NOMO-1 treated with dmso at 0.1 percent for 144 hours (cell line): Measurements from ENCODE around the gene ARHGAP8.
"Not testable (repeated sequence)": the region's sequence is repeated elsewhere in the genome, so short reads cannot be mapped to it uniquely, and the experiment has no call there.

Experiments
- DNase-seq: peaks from one replicate; lab custom pipeline; 2025; ENCODE audit not compliant: unreplicated experiment; lab: John Stamatoyannopoulos, UW

The ARHGAP8 gene

GRCh38 chr22:44765571-44766285 is 13.4 kb downstream of the ARHGAP8 start:
- no peak for DNase-seq

- DNase-seq, result no peak
These were observed 20.7 kb downstream of the ARHGAP8 start for GRCh38 chr22:44773082-44773481.

- no peak for DNase-seq
These were observed 23.5 kb downstream of the ARHGAP8 start for GRCh38 chr22:44775862-44776261.

GRCh38 chr22:44776605-44777363 is 24.4 kb downstream of the ARHGAP8 start:
- DNase-seq, result no peak

- DNase-seq, result no peak
These were observed 25.0 kb downstream of the ARHGAP8 start for GRCh38 chr22:44777364-44777755.

- DNase-seq, result no peak
These were observed 28.6 kb downstream of the ARHGAP8 start for GRCh38 chr22:44780876-44781449.

- no peak for DNase-seq
These were observed 30.1 kb downstream of the ARHGAP8 start for GRCh38 chr22:44782363-44782963.

GRCh38 chr22:44783091-44783490 is 30.7 kb downstream of the ARHGAP8 start:
- DNase-seq, result no peak

GRCh38 chr22:44783581-44783980 is 31.2 kb downstream of the ARHGAP8 start:
- no peak for DNase-seq

- DNase-seq, result no peak
These were observed 33.8 kb downstream of the ARHGAP8 start for GRCh38 chr22:44786136-44786535.

- DNase-seq, result no peak
These were observed 34.2 kb downstream of the ARHGAP8 start for GRCh38 chr22:44786610-44787009.

GRCh38 chr22:44787832-44788231 is 35.5 kb downstream of the ARHGAP8 start:
- DNase-seq, result no peak

GRCh38 chr22:44793106-44793505 is 40.7 kb downstream of the ARHGAP8 start:
- no peak for DNase-seq

GRCh38 chr22:44793506-44794172 is 41.3 kb downstream of the ARHGAP8 start:
- DNase-seq, result no peak

- DNase-seq, result no peak
These were observed 43.6 kb downstream of the ARHGAP8 start for GRCh38 chr22:44795701-44796630.

GRCh38 chr22:44797181-44797725 is 44.9 kb downstream of the ARHGAP8 start:
- no peak for DNase-seq

- DNase-seq, result no peak
These were observed 46.9 kb downstream of the ARHGAP8 start for GRCh38 chr22:44799077-44799945.

GRCh38 chr22:44799946-44800634 is 47.7 kb downstream of the ARHGAP8 start:
- DNase-seq, result not testable (repeated sequence)
